ENCODE measurements around the gene SNRNP35. TPM values are rescaled to one million over a fixed set of nuclear protein-coding genes. Genes with fewer than 3 reads are reported as not detected.
A peak's percentile ranks its signal among the peaks of the same experiment; 100 is the strongest.
"Not testable (repeated sequence)": the region's sequence is repeated elsewhere in the genome, so short reads cannot be mapped to it uniquely, and the experiment has no call there.

The SNRNP35 gene, protein sequence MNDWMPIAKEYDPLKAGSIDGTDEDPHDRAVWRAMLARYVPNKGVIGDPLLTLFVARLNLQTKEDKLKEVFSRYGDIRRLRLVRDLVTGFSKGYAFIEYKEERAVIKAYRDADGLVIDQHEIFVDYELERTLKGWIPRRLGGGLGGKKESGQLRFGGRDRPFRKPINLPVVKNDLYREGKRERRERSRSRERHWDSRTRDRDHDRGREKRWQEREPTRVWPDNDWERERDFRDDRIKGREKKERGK
- 8.0 and 15.4 TPM in 2 replicates for total RNA-seq

DNA sequence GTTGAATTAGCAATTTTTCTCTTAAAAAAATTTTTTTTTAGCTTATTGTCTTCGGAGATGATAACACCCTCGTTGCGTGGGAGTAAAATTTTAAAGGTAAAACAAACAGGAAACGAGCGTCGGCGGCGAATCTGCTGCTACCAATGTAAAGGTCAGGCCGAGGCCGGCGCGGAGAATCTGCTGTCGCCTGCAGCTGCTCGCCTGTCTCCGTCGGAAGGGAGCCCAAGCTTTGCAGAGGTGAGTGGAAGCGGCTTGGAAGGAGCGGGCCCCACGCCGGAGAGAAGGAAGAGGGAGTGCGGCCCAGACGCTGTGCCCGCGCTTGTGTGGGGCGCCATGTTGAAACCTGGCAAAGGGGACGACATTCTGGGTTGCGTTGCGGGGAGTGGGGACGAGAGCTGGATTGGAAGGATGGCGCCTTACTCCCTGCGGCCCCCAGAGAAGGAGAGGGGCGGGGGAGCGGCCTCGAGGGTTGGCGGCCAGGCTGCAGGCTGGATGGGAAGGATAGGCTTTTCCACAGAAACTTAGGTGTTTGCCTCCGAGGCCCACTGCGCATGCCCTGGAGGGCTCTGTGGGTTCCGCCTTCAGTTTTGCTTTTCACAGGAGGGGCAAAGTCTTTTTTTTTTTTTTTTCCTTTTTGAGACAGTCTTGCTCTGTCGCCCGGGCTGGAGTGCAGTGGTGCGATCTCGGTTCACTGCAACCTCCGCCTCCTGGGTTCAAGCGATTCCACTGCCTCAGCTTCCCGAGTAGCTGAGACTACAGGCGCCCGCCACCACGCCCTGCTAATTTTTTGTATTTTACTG is at the start of gene SNRNP35:
Gene SNRNP35 (plus strand): TSS at position 160 of the 800 bp plus-strand sequence. CDS start 7,402 bp downstream, outside the sequence.
- peak; percentile 74 for DNase-seq (ENCODE audit: low read depth)

DNA sequence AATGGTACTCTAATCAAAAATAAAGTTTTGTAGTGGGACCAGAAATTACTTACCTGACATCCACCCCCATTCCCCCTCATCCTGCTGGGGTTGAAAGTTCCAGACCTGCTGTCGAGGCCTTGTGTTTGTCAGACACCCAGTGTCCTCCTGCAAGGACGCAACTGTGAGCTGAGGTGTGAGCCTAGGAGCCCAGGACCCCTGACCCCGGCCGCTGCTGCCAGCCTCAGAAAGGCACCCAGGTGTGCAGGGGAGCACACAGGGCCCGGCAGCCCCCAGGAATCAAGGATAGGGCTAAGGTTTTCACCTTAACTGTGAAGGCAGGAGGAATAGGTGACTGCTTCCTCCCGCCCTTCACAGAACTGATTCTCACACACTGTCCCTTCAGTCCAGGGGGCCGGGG is 49.3 kb upstream of the SNRNP35 start:
- not testable (repeated sequence) for DNase-seq (ENCODE audit: low read depth)

DNA sequence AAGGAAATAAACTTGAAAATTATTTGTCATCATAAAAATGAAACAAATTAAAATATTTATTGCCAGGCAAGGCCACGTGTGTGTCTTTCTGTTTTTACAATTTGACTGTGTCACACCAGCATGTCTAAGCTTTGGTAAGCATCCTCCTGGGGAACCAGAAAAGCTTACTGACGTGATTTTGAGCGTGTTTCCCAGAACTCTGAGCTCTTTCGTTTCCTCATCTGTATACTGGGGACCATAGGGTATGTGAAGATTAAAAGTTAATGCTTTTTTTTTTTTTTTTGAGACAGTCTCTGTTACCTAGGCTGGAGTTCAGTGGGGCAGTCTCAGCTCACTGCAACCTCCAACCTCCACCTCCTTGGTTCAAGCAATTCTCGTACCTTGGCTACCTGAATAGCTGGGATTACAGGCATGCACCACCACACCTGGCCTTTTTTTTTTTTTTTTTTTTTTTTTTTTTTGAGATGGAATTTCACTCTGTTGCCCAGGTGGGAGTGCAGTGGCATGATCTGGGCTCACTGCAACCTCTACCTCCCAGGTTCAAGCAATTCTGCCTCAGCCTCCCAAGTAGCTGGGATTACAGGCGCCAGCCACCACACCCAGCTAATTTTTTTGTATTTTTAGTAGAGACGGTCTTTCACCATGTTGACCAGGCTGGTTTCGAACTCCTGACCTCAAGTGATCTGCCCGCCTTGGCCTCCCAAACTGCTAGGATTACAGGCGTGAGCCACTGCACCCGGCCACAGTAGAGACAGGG is 48.5 kb upstream of the SNRNP35 start:
- not testable (repeated sequence) for DNase-seq (ENCODE audit: low read depth)

DNA sequence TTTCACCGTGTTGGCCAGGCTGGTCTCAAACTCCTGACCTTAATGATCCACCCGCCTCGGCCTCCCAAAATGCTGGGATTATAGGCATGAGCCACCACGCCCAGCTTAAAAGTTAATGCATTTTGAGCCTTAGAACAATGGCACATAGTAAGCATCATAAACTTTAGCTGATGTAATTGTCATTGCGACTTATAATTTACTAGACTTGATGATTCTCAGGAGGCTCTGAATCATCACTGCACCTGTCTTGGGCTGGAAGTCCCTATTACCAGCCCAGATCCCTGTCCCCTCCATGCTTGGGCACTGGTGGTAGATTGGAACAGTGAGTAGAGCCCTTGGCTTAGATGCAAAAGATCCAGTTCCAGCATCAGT is 47.9 kb upstream of the SNRNP35 start:
- DNase-seq (ENCODE audit: low read depth) = peak; percentile 18

DNA sequence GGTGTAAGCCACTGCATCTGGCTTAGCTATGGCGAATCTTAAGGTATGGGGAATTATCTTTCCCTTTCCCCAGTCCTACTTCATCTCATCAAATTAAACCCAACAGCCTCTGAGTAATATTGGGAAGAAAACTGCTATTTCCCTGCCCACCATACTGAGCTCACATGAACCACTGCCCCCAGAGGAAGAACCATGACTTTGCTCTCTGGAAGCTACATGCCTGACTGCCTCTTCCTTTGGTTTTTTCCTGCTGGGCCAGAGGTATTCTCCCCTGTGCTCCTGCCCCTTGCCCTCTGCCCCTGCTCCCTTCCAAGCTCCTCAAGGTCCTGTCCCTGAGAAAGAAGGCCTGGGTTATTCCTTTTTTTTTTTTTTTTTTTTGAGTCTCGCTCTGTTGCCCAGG is 36.6 kb upstream of the SNRNP35 start:
- DNase-seq (ENCODE audit: low read depth) = no peak

DNA sequence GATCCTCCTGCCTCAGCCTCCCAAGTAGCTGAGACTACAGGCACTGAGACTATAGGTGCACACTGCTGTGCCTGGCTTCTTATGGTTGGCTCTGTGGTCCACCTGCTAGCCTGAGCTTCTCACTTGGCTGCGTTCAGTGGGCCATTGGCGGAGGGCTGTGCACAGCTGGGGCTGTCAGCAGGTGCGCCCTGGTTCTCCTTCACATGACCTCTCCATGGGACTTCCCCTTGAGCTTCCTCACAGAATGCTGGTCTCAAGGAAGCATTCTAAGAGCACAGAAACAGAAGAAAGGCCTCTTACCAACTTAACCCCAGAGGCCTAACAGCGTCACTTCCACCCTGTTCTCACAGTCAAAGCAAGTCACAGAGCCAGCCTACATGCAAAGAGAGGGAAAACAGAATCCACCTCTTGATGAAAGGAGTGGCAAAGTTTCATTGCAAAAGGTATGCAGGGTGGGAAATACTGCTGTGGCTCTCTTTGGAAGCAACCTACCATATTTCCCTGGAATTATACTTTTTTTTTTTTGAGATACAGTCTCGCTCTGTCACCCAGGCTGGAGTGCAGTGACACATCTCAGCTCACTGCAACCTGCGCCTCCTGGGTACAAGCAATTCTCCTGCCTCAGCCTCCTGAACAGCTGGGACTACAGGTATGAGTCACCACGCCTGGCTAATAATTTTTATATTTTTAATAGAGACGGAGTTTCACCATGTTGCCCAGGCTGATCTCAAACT is 30.7 kb upstream of the SNRNP35 start:
- DNase-seq (ENCODE audit: low read depth) = no peak

DNA sequence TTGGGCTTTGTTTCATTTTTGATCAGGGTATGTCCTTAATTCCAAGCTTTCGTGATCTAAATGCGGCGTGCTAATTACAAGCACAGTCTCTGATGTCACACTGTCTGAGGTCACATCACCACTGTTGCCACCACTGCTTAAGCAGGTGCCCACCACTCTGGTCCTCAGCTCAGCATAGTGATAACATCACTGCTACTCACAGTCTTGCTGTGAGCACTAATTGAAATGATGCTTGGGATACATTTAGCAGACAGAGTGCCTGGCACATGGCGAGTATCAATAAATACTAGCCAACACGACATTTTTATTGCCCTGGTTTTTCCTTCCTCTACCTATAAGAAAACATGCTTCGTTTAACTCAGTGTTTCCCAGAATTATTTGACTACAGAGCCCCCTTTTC is 29.3 kb upstream of the SNRNP35 start:
- DNase-seq (ENCODE audit: low read depth) = no peak

DNA sequence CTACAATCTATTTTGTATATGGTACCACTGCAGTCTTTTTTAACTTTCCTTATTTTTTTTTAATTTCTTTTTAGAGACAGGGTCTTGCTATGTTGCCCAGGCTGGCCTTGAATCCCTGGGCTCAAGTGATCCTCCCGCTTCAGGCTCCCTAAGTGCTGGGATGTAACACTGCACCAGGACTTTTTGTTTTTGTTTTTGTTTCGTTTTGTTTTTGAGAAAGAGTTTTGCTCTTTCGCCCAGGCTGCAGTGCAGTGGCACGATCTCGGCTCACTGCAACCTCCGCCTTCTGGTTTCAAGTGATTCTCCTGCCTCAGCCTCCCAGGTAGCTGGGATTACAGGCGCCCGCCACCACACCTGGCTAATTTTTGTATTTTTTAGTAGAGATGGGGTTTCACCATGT is 28.8 kb upstream of the SNRNP35 start:
- DNase-seq (ENCODE audit: low read depth) = not testable (repeated sequence)

DNA sequence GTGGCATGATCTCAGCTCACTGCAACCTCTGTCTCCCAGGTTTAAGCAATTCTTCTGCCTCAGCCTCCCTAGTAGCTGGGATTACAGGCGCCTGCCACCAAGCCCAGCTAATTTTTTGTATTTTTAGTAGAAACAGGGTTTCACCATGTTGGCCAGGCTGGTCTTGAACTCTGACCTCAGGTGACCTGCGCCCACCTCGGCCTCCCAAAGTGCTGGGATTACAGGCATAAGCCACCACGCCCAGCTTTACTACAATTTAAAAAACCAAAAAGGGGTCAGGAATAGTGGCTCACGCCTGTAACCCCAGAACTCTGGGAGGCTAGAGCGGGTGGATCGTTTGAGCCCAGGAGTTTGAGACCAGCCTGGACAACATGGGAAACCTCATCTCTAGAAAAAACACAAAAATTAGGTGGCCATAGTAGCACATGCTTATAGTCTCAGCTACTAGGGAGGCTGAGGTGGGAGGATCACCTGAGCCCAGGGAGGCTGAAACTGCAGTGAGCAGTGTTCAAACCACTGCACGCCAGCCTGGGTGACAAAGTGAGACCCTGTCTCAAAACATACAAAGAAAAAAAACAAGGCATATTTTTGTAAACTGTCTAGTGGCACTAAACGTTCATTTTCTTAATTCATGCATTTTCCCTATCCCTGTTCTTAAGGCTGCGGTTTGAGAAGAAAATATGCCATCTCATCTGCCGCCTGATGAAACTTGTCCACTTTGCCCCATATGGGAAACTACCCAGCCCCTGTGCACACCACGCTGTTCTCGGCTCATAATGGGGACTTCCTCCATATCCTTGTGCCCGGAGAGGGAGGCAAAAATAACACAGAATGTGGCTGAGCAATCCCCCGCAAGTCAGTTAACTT is 25.8 kb upstream of the SNRNP35 start:
- DNase-seq (ENCODE audit: low read depth) = peak; percentile 40

DNA sequence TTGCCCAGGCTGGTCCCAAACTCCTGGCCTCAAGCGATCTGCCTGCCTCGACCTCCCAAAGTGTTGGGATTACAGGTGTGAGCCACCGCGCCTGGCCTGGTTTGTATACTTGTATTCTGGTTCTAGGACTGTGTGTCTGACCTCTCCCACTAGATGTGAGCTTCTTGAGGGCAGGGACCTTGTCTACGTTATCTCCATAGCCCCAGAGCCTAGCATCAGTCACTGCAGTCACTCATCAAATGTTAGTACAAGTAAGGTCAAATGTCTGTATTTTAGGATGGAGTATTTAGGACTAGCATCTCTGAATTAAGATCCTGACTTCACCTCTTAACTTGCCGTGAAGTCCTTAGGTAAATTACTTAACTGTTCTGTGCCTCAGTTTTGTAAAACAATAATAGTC is 24.3 kb upstream of the SNRNP35 start:
- no peak for DNase-seq (ENCODE audit: low read depth)

DNA sequence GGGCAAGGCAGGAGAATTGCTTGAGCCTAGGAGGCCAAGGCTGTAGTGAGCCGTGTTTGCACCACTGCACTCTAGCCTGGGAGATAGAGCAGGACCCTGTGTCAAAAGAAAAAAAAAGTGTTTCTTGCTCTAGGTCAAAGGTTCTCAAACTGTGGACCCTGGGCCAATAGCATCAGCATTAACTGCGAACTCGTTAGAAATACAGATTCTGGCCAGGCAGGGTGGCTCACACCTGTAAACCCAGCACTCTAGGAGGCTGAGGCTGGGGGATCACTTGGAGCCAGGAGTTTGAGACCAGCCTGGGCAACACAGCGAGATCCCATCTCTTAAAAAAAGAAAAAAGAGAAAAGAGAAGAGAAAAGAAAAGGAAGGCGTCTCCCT is 22.3 kb upstream of the SNRNP35 start:
- DNase-seq (ENCODE audit: low read depth) = no peak

DNA sequence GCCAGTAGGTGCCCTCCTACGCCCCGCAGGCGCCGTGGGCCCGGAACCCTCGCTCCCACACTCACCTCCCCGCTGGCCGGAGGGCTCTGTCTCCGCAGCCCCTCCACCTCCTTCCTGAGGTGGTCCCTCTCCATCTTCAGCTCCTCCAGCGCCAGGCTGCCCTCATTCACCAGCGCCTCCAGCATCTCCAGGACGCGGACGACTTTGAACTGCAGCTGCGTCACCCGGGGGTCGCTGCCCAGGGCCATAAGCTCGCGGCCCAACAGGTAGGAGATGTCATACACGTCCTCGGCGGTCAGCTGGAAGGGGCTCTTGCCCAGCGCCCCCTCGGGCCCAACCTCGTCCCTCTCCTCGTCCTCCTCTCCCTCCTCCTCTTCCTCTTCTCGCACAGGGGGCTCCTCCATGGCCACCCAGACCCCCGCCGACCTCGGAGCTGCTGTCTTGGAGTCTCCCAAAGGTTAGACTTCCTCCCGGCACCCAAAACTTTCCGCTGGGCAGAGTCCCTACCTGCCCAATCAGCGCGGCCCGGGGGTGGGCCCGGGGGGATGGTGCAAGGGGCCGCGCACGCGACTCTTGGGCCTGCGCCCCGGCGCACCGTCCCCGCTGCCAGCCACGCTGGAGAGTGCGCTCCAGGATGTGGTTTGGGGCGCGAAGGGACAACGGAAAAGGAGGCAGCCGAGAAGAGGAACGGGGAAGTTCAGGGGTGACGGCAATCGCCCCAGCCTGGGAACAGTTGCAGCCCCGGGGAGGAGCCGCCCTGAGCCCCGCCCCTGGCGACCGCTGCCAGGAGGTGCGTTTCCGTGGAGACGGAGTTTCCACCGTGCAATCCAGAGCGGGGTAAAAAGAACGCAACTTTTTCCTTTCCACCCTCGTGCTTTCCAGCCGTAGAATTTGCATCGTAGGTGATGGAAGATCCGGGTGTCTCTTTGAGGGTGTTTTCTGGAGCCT is 21.6 kb upstream of the SNRNP35 start, which contains the start of gene RILPL2:
Gene RILPL2 (minus strand): TSS at position 668 of the 948 bp plus-strand sequence. CDS start 264 bp downstream, at position 404.
- DNase-seq (ENCODE audit: low read depth) = peak; percentile 67

DNA sequence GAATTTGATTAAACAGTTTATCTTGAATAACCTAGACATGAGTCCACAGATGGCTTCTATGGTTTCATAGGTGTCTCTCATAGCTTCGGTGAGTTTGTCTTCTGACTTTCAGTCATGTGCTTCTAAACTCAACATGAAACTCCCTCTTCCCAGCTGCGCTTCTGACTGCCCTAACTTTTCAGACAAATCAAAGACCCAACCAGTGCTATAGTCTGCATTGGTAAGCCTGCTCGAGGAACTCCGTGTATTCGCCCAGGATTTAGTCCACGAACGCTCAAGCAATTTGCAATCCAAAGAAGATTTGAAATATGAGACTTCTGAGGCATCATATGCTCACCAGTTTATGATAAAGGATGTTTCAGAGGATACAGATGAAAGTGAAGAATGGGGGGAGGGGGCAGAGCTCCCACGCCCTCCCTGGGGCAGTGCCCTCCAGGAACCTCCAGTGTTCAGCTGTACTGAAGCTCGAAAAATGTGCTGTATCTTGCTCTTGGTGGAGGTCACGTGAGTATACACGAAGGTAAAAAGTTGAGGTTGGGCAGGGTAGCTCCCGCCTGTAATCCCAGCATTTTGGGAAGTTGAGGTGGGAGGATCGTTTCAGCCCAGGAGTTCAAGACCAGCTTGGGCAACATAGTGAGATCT is 16.3 kb upstream of the SNRNP35 start:
- DNase-seq (ENCODE audit: low read depth) = no peak

DNA sequence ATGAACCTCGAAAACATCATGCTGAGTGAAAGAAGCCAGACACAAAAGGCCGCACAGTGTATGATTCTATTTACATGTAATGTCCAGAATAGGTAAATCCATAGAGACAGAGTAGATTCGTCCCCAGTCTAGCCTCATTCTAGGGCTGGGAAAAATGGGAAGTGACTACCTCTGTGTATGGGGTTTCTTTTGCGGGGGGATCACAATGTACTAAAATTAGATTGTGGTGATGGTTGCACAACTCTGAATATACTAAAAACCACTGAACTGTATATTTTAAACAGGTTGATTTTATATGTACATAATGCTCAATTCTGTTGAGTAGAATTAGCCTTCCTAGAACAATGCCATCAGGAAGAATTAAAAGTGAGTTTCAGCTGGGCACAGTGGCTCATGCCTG is 15.2 kb upstream of the SNRNP35 start:
- no peak for DNase-seq (ENCODE audit: low read depth)

DNA sequence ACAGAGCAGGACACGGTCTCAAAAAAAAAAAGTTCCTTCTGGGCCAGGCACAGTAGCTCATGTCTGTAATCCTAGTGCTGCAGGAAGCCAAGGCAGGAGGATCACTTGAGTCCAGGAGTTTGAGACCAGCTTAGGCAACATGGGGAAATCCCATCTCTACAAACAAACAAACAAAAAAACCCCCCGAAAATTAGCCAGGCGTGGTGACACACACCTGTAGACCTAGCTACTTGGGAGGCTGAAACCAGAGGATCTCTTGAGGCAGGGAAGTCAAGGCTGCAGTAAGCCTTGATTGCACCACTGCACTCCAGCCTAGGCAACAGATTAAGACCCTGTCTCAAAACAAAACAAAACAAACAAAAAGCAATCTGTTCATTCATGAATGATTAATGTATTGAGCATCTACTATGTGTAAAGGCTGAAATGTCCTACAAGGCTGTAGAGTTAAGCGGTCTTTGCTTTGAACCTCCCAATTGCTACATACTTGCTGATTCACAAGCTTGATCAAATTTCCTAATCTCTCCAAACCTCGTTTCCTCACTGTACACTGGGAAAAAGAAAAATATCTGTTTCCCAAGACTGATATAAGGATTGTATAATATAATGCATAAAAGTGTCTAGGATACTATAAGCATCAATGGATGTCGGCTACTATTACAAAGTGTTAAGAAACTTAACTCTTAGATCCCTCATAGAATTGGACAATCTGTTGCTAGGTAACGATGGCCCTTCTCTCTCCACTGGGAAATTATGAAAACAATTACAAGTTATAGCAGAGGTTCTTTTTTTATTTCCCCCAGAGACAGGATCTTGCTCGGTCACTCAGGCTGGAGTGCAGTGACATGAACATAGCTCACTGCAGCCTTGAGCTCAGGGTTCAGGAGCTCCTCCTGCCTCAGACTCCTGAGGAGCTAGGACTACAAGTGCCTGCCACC is 13.6 kb upstream of the SNRNP35 start:
- DNase-seq (ENCODE audit: low read depth) = peak; percentile 29

DNA sequence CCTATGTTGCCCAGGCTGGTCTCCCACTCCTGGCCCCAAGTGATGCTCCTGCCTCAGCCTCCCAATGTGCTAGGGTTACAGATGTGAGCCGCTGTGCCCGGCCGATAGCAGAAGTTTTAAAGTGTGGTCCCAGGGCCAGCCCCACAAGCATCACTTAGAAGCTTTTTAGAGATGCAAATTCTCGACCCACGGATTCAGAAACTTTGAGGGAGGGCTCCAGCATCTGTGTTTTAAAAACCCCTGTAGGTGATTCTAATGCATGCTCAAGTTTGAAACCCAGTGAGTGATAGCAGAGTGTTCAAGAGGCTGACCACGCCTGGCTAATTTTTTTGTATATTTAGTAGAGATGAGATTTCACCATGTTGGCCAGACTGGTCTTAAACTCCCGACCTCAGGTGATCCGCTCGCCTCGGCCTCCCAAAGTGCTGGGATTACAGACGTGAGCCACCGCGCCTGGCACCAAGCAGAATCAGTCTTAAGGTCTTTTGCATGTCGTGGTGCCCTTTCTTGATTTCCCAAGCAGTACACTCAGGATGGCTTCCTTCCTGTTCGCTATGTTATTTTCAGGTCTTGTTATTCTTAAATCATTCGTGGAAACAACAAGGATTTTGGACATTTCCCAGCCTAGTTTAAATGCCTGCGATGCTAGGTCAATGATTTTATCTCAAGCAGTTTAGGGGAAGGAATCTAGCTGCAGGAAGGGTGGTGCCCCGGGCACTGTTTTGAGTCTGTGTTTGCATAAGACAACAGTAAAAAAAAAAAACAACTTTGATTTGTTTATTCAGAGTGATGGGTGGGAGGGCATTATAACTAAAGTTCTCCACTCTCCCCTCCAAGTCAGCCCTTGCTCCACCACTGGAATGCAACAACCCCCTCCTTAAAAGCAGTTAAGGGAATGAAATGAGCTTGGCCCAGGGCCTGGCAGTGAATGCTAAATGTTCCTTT is 12.3 kb upstream of the SNRNP35 start:
- peak; percentile 80 for DNase-seq (ENCODE audit: low read depth)

DNA sequence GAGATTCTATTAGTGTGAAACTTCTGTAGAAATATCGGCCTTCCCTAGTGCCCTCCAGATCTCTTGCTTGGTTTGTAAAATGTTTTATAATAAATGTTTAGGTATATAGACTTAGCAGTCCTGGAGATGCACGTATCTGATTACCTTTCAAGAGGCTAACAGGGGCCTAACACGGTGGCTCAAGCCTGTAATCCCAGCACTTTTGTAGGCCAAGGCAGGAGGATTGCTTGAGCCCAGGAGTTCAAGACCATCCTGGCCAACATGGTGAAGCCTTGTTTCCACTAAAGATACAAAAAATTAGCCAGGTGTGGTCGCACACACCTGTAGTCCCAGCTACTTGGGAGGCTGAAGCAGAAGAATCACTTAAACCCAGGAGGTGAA is 11.6 kb upstream of the SNRNP35 start:
- DNase-seq (ENCODE audit: low read depth) = no peak
